IMR-90 (cell line): ENCODE results near the gene MGAT4A. TPM values are rescaled to one million over a fixed set of nuclear protein-coding genes. Genes with fewer than 3 reads are reported as not detected.
"Not testable (repeated sequence)": the region's sequence is repeated elsewhere in the genome, so short reads cannot be mapped to it uniquely, and the experiment has no call there.

ENCODE experiments used
- ATAC-seq: fragments of 200-7000 bp; cut with Tn5 transposase; 2 replicates; pipeline ENCODE4 v1.9.1; 2020; ENCODE audit warnings: low read depth, mild to moderate bottlenecking, moderate library complexity
- BruUV-seq: library from RNA; stranded (reverse); fragments of 400-500 nt; replicated peaks from 2 replicates; lab custom pipeline; 2021; lab: Mats Ljungman, UMichigan
- CTCF ChIA-PET: fragments of 300-600 bp; formaldehyde crosslinking; extraction: SDS; loops from one replicate; lab custom pipeline; 2021; ENCODE audit warnings: antibody characterized with exemption; lab: Yijun Ruan, JAX
- POLR2A ChIA-PET: fragments of 300-600 bp; sonication (Branson Sonifier 250); formaldehyde crosslinking; loops from one replicate; lab custom pipeline; 2022; ENCODE audit warnings: antibody characterized with exemption; ENCODE audit not compliant: unreplicated experiment; lab: Charles Lee
- DNase-seq: peaks from one replicate; pipeline ENCODE4 v3.0.0; 2013
- H2AFZ ChIP-seq: replicated peaks from 2 replicates; pipeline ENCODE3; 2013; ENCODE audit warnings: low read length, mild to moderate bottlenecking; ENCODE audit not compliant: poor library complexity
- H2AK5ac ChIP-seq: 2 replicates; pipeline ENCODE4 v1.6.1; 2013; ENCODE audit warnings: low read depth, low read length, inconsistent platforms
- H2AK9ac ChIP-seq: replicated peaks from 2 replicates; pipeline ENCODE3; 2013; ENCODE audit warnings: mild to moderate bottlenecking, low read depth, low read length, moderate library complexity; ENCODE audit not compliant: poor library complexity
- H2BK120ac ChIP-seq: 2 replicates; pipeline ENCODE4 v1.6.1; 2013; ENCODE audit warnings: low read depth, low read length, inconsistent platforms
- H2BK15ac ChIP-seq: 3 replicates; pipeline ENCODE4 v1.6.1; 2013; ENCODE audit warnings: low read depth, low read length, inconsistent platforms
- H2BK20ac ChIP-seq: 2 replicates; pipeline ENCODE4 v1.6.1; 2013; ENCODE audit warnings: low read depth, mild to moderate bottlenecking, inconsistent platforms, low read length, moderate library complexity
- H2BK5ac ChIP-seq: 2 replicates; pipeline ENCODE4 v1.6.1; 2013; ENCODE audit warnings: mild to moderate bottlenecking, low read depth, low read length, inconsistent platforms; ENCODE audit not compliant: poor library complexity, severe bottlenecking
- H3K14ac ChIP-seq: replicated peaks from 2 replicates; pipeline ENCODE4 v1.6.1; 2013; ENCODE audit warnings: low read depth, low read length, inconsistent platforms
- H3K18ac ChIP-seq: 2 replicates; pipeline ENCODE4 v1.6.1; 2013; ENCODE audit warnings: low read depth, low read length, control low read depth
- H3K23ac ChIP-seq: 2 replicates; pipeline ENCODE4 v1.6.1; 2013; ENCODE audit warnings: low read depth, low read length, inconsistent platforms
- H3K27ac ChIP-seq: 2 replicates; pipeline ENCODE4 v1.5.1; 2013; ENCODE audit warnings: mild to moderate bottlenecking, control low read depth, low read length; ENCODE audit not compliant: insufficient read depth
- H3K27me3 ChIP-seq: 2 replicates; pipeline ENCODE4 v1.6.1; 2013; ENCODE audit warnings: low read length; ENCODE audit not compliant: control insufficient read depth, insufficient read depth
- H3K36me3 ChIP-seq: 2 replicates; pipeline ENCODE4 v1.6.1; 2013; ENCODE audit warnings: low read length, mixed read lengths; ENCODE audit not compliant: control insufficient read depth, insufficient read depth
- H3K4ac ChIP-seq: 2 replicates; pipeline ENCODE4 v1.6.1; 2013; ENCODE audit warnings: low read depth, low read length, inconsistent platforms
- H3K4me1 ChIP-seq: 2 replicates; pipeline ENCODE4 v1.6.1; 2013; ENCODE audit warnings: low read length, mixed read lengths; ENCODE audit not compliant: control insufficient read depth, insufficient read depth
- H3K4me2 ChIP-seq: 2 replicates; pipeline ENCODE4 v1.6.1; 2013; ENCODE audit warnings: low read depth, mild to moderate bottlenecking, control low read depth, low read length, moderate library complexity
- H3K4me3 ChIP-seq: 2 replicates; pipeline ENCODE4 v1.5.1; 2013; ENCODE audit warnings: low read depth, mild to moderate bottlenecking, control low read depth, low read length, moderate library complexity; ENCODE audit not compliant: insufficient read depth
- H3K56ac ChIP-seq: 2 replicates; pipeline ENCODE4 v1.6.1; 2013; ENCODE audit warnings: low read length, inconsistent platforms; ENCODE audit not compliant: insufficient read depth; ENCODE audit errors: extremely low read depth
- H3K79me1 ChIP-seq, 2 experiments: 2 replicates each; pipeline ENCODE4 v1.6.1; 2013; ENCODE audit warnings: low read length in 2 of 2, inconsistent platforms in 1 of 2, low read depth in 1 of 2
- H3K9ac ChIP-seq: 2 replicates; pipeline ENCODE4 v1.6.1; 2013; ENCODE audit warnings: low read depth, low read length, control low read depth
- H3K9me1 ChIP-seq: 2 replicates; pipeline ENCODE4 v1.6.1; 2013; ENCODE audit warnings: low read length, inconsistent platforms; ENCODE audit not compliant: insufficient read depth
- H3K9me3 ChIP-seq: 2 replicates; pipeline ENCODE4 v1.6.1; 2013; ENCODE audit warnings: low read length; ENCODE audit not compliant: control insufficient read depth, insufficient read depth
- H4K20me1 ChIP-seq: 2 replicates; pipeline ENCODE4 v1.6.1; 2013; ENCODE audit warnings: low read length, inconsistent platforms; ENCODE audit not compliant: insufficient read depth
- H4K5ac ChIP-seq: 2 replicates; pipeline ENCODE4 v1.6.1; 2013; ENCODE audit warnings: mild to moderate bottlenecking, low read depth, low read length, control low read depth
- H4K8ac ChIP-seq, 2 experiments: 2 replicates each; pipeline ENCODE4 v1.6.1; 2013; ENCODE audit warnings: low read depth in 2 of 2, low read length in 2 of 2, control low read depth in 1 of 2, inconsistent platforms in 1 of 2
- H4K91ac ChIP-seq: 2 replicates; pipeline ENCODE4 v1.6.1; 2013; ENCODE audit warnings: low read depth, low read length, inconsistent platforms; ENCODE audit not compliant: insufficient read depth
- WGBS, 2 experiments: methylation state at CpG; one replicate each; pipeline versions ENCODE4 v1.1.5 to v1.1.7; 2013; ENCODE audit warnings: missing lambda C conversion rate in 2 of 2; ENCODE audit not compliant: insufficient read length in 1 of 2; ENCODE audit errors: extremely low coverage in 2 of 2; 5-methylcytosine and 5-hydroxymethylcytosine counted together
- dilution Hi-C: fragments of 300-500 bp; cut with HindIII; formaldehyde crosslinking; loops from one replicate; pipeline ENCODE4 v1.14.3; 2018; ENCODE audit warnings: low sequenced_read_pairs; ENCODE audit not compliant: unreplicated experiment
- in situ Hi-C: fragments of 300-500 bp; cut with MboI; formaldehyde crosslinking; loops from 3 replicates; pipeline ENCODE4 v1.14.3; 2019; ENCODE audit warnings: low sequenced_read_pairs, inconsistent platforms, mixed read lengths
- intact Hi-C: fragments of 100-400 bp; cut with micrococcal nuclease; formaldehyde crosslinking; loops from 2 replicates; pipeline ENCODE4 v1.10.0; 2022
- polyA plus RNA-seq, 3 experiments: library from polyadenylated mRNA; depleted of rRNA; stranded (reverse); fragments of >200 nt; gene quantifications; 2 replicates each; pipeline ENCODE4 v1.2.3, GENCODE V29; 2012; ENCODE audit warnings: low replicate concordance in 1 of 3
- total RNA-seq: library from RNA; depleted of rRNA; stranded (reverse); fragments of >200 nt; gene quantifications from 2 replicates; pipeline ENCODE4 v1.2.3, GENCODE V29; 2012

Gene MGAT4A
- total and polyA plus RNA-seq, 2 of the 4 experiments (the other 2 are of a cell fraction) = under 0.01 TPM; not detected in 1

- H3K14ac ChIP-seq, H2AK5ac ChIP-seq, H2BK5ac ChIP-seq, H4K20me1 ChIP-seq, CTCF ChIA-PET, dilution Hi-C loops, intact Hi-C loops, ATAC-seq, H3K9ac ChIP-seq, POLR2A ChIA-PET, in situ Hi-C loops, H3K4ac ChIP-seq, H3K27me3 ChIP-seq, H2BK20ac ChIP-seq, H4K5ac ChIP-seq, BruUV-seq, H2AFZ ChIP-seq, H3K23ac ChIP-seq, H3K18ac ChIP-seq, H4K91ac ChIP-seq, H2AK9ac ChIP-seq, DNase-seq, H4K8ac ChIP-seq, H3K56ac ChIP-seq, H3K27ac ChIP-seq, H2BK15ac ChIP-seq, H3K36me3 ChIP-seq, H3K9me1 ChIP-seq, H3K4me2 ChIP-seq, H3K4me1 ChIP-seq, H3K4me3 ChIP-seq, H3K9me3 ChIP-seq, H2BK120ac ChIP-seq, H3K79me1 ChIP-seq: not testable (repeated sequence)
- WGBS, 2 experiments = no CpG with 5 or more reads among the region's 4 CpGs
These were observed 21.8 kb upstream of the MGAT4A start for GRCh38 chr2:98752711-98753110.
